Prostate gland (tissue), 2 donors: Measurements from ENCODE around the gene FBXO34.

ENCODE experiments used
- POLR2AphosphoS5 ChIP-seq: sonication (generic); formaldehyde crosslinking; IDR thresholded peaks from one replicate; pipeline ENCODE4 v1.6.1; 2017; ENCODE audit warnings: antibody characterized with exemption
- TF ChIP-seq, protein P1 (sequence below), 4 experiments: fragments of 200-600 bp in 2 of 4; fragments of 450-650 bp in 2 of 4; sonication (generic) in 2 of 4; IDR thresholded peaks; 1 replicate in 3 of 4; 2 replicates in 1 of 4; pipeline ENCODE4 v1.5.1; 2016 to 2019; ENCODE audit warnings: antibody characterized with exemption in 4 of 4, mild to moderate bottlenecking in 2 of 4, moderate library complexity in 2 of 4

DNA sequence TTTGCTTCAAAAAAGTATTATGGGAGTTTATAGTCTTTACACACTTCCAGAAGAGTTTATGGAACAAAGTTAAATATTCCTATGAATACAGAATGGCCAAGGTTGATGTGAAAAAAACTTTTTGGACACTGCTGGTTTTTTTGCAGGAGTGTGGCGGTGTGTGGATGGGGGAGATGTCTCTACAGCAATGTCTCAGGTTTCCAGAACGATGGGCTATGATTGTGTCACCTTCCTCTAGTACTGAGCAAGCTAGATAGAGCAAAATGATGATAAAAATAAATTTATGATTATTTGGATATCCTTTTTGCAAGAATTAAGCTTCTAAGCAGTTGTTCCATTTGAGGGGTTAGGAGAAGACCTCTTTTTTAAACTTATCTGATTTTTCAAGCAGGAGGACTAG is 37.9 kb downstream of the FBXO34 start:
- TF ChIP-seq, protein P1, sequence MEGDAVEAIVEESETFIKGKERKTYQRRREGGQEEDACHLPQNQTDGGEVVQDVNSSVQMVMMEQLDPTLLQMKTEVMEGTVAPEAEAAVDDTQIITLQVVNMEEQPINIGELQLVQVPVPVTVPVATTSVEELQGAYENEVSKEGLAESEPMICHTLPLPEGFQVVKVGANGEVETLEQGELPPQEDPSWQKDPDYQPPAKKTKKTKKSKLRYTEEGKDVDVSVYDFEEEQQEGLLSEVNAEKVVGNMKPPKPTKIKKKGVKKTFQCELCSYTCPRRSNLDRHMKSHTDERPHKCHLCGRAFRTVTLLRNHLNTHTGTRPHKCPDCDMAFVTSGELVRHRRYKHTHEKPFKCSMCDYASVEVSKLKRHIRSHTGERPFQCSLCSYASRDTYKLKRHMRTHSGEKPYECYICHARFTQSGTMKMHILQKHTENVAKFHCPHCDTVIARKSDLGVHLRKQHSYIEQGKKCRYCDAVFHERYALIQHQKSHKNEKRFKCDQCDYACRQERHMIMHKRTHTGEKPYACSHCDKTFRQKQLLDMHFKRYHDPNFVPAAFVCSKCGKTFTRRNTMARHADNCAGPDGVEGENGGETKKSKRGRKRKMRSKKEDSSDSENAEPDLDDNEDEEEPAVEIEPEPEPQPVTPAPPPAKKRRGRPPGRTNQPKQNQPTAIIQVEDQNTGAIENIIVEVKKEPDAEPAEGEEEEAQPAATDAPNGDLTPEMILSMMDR (IDR thresholded peaks at IDR 0.05), result no peak
- no peak for TF ChIP-seq POLR2AphosphoS5
